ENCODE data around the gene CDT1. TPM values are rescaled to one million over a fixed set of nuclear protein-coding genes. Genes with fewer than 3 reads are reported as not detected.

CDT1 gene
- polyA plus RNA-seq, 1 experiment: 1.2 TPM

- POLR2A ChIA-PET: no interaction called here
- Histone ChIP-seq H3K9me3 (ENCODE audit: control insufficient read depth, insufficient read depth, low read length) (no peaks in the 10 kb centered on the region), H3K27ac (ENCODE audit: low read depth, low read length) (no peak overlapping the region), H3K27me3 (ENCODE audit: control insufficient read depth, insufficient read depth, low read length) (no peaks in the 10 kb centered on the region), H3K4me3 (ENCODE audit: low read depth, low read length) (no peak overlapping the region)
- TF ChIP-seq, protein P1, sequence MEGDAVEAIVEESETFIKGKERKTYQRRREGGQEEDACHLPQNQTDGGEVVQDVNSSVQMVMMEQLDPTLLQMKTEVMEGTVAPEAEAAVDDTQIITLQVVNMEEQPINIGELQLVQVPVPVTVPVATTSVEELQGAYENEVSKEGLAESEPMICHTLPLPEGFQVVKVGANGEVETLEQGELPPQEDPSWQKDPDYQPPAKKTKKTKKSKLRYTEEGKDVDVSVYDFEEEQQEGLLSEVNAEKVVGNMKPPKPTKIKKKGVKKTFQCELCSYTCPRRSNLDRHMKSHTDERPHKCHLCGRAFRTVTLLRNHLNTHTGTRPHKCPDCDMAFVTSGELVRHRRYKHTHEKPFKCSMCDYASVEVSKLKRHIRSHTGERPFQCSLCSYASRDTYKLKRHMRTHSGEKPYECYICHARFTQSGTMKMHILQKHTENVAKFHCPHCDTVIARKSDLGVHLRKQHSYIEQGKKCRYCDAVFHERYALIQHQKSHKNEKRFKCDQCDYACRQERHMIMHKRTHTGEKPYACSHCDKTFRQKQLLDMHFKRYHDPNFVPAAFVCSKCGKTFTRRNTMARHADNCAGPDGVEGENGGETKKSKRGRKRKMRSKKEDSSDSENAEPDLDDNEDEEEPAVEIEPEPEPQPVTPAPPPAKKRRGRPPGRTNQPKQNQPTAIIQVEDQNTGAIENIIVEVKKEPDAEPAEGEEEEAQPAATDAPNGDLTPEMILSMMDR (IDR thresholded peaks at IDR 0.05; ENCODE audit: low read depth, low read length): no peak
- CTCF ChIA-PET: no interaction called here
- DNase-seq (ENCODE audit: low read depth, low spot score): no peak
Observed at GRCh38 chr16:88825146-88825545, 21.6 kb downstream of the CDT1 start.

DNA sequence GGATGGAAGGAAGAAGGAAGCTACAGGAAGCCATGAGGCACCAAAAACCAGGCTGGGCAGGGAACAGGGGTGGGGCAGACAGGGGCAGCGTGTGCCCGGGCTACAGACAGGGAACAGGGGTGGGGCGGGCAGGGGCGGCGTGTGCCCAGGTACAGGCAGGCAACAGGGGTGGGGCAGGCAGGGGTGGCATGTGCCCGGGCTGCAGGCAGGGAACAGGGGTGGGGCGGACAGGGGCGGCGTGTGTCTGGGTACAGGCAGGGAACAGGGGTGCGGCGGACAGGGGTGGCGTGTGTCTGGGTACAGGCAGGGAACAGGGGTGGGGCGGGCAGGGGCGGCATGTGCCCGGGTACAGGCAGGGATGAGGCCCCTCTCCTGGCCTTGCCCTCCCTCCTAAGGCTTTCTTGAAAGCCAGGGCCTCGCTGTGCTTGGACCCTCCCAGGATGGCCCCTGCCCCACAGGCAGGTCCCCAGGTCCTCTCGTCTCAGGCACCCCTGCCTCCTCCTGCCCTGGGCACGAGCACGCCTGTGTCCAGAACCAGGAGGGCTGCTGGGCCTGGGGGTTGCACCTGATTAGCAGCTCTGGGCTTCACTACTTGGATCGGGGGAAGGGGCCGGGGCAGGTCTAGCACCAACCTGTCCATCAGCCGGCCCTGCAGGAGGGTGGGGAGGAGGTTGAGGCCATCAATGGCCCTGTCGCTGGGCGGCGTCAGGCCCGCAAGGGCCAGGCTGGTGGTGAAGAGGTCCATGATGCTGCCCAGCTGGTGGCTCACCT is 22.7 kb downstream of the CDT1 start:
- Histone ChIP-seq H3K27ac (ENCODE audit: low read depth, low read length) (no peak overlapping the region), H3K27me3 (ENCODE audit: control insufficient read depth, insufficient read depth, low read length) (no peaks in the 10 kb centered on the region), H3K9me3 (ENCODE audit: control insufficient read depth, insufficient read depth, low read length) (no peaks in the 10 kb centered on the region), H3K4me3 (ENCODE audit: low read depth, low read length) (no peak overlapping the region)
- no peak for DNase-seq (ENCODE audit: low read depth, low spot score)
- ChIA-PET POLR2A (no interaction called here), CTCF (no interaction called here)
- TF ChIP-seq, protein P1 (IDR thresholded peaks at IDR 0.05; ENCODE audit: low read depth, low read length): no peak

DNA sequence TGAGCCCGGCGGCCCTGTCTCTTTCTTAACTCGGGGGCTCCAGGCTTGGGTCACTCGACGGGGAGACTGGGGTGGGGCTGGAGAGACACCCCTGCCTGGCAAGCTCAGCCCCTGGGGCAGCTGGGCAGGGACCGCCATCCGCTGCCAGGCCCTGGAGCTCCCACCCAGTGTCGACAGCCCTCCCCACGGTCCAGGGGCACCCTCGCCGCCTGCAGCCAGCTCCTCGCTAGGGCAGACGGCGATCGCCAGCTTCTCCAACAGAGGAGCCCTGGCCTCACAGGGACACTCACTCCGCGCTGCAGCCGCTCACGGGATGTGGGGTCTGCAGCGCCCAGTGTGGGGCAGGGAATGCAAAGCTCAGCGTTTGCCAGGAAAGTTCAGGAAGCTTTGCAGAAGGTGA is 24.1 kb downstream of the CDT1 start:
- CTCF ChIA-PET: no interaction called here
- H3K4me3 ChIP-seq (ENCODE audit: low read depth, low read length): no peak overlapping the region
- DNase-seq (ENCODE audit: low read depth, low spot score): no peak
- H3K27ac ChIP-seq (ENCODE audit: low read depth, low read length): no peak overlapping the region
- no peaks in the 10 kb centered on the region for H3K9me3 ChIP-seq (ENCODE audit: control insufficient read depth, insufficient read depth, low read length)
- no peaks in the 10 kb centered on the region for H3K27me3 ChIP-seq (ENCODE audit: control insufficient read depth, insufficient read depth, low read length)
- POLR2A ChIA-PET: no interaction called here
- TF ChIP-seq, protein P1 (IDR thresholded peaks at IDR 0.05; ENCODE audit: low read depth, low read length): no peak

GRCh38 chr16:88828711-88829110 is 25.1 kb downstream of the CDT1 start:
- CTCF ChIA-PET: interaction anchor here (1.1 kb wide), 1 partner anchor 9 kb away, joined by 3 read pairs; no protein-coding TSS in a partner anchor
- no peak for DNase-seq (ENCODE audit: low read depth, low spot score)

DNA sequence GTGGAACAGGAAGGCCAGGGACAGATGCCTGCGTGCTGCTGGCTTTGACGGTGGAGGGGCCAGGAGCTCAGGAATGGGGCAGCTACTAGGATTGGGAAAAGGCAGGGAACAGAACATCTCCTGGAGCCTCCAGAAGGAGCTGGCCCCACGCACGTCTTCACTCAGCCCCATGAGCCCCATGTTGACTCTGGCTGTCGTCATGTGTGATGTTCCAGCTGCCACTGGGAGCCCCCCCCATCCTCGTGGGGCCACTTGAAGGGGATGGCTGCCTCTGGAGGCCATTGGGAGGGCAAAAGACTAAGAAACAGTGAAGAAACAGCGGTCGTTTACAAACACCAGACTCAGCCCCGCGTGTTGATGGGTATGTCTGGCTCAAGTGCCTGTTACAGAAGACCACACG is 26.7 kb downstream of the CDT1 start:
- Histone ChIP-seq H3K9me3 (ENCODE audit: control insufficient read depth, insufficient read depth, low read length) (no peaks in the 10 kb centered on the region), H3K27ac (ENCODE audit: low read depth, low read length) (no peak overlapping the region), H3K27me3 (ENCODE audit: control insufficient read depth, insufficient read depth, low read length) (no peaks in the 10 kb centered on the region), H3K4me3 (ENCODE audit: low read depth, low read length) (no peak overlapping the region)
- TF ChIP-seq, protein P1 (IDR thresholded peaks at IDR 0.05; ENCODE audit: low read depth, low read length): no peak
- no peak for DNase-seq (ENCODE audit: low read depth, low spot score)
- CTCF ChIA-PET: interaction anchor here (0.6 to 1.3 kb wide), 3 partner anchors 59 to 93 kb away, joined by 3 to 5 read pairs (median 3); no protein-coding TSS in a partner anchor
- POLR2A ChIA-PET: no interaction called here

More at GRCh38 chr16:88828711-88829110, 25.1 kb downstream of the CDT1 start:
- POLR2A ChIA-PET: no interaction called here
- TF ChIP-seq, protein P1 (IDR thresholded peaks at IDR 0.05; ENCODE audit: low read depth, low read length): no peak
- no peak overlapping the region for H3K27ac ChIP-seq (ENCODE audit: low read depth, low read length)
- H3K9me3 ChIP-seq (ENCODE audit: control insufficient read depth, insufficient read depth, low read length): no peaks in the 10 kb centered on the region
- no peaks in the 10 kb centered on the region for H3K27me3 ChIP-seq (ENCODE audit: control insufficient read depth, insufficient read depth, low read length)
- no peak overlapping the region for H3K4me3 ChIP-seq (ENCODE audit: low read depth, low read length)

Data from AG04450 (cell line).